Activated CD4-positive, alpha-beta T cell treated with anti-CD3 and anti-CD28 coated beads, Interleukin-2, amount 10 ng/mL, durations not matched to agents 24 days and 14 days (primary cell): ENCODE data around the gene MEIKIN. TPM values are rescaled to one million over a fixed set of nuclear protein-coding genes. Genes with fewer than 3 reads are reported as not detected.

Experiments used
- DNase-seq: peaks from one replicate; pipeline ENCODE4 v3.0.0; 2022
- H3K27ac Mint-ChIP-seq: one replicate; pipeline ENCODE4 v1.8.0; 2022; ENCODE audit warnings: mild to moderate bottlenecking, mixed read lengths
- H3K27me3 Mint-ChIP-seq: one replicate; pipeline ENCODE4 v1.8.0; 2022; ENCODE audit warnings: mixed read lengths
- H3K36me3 Mint-ChIP-seq: one replicate; pipeline ENCODE4 v1.8.0; 2022; ENCODE audit warnings: low read depth, mild to moderate bottlenecking, mixed read lengths
- H3K4me1 Mint-ChIP-seq: one replicate; pipeline ENCODE4 v1.8.0; 2021; ENCODE audit warnings: mixed read lengths
- H3K4me3 Mint-ChIP-seq: one replicate; pipeline ENCODE4 v1.8.0; 2022; ENCODE audit warnings: mild to moderate bottlenecking, moderate library complexity, mixed read lengths
- H3K9me3 Mint-ChIP-seq: one replicate; pipeline ENCODE4 v1.8.0; 2021; ENCODE audit warnings: mixed read lengths
- intact Hi-C: fragments of 100-400 bp; cut with micrococcal nuclease; formaldehyde crosslinking; loops from one replicate; pipeline ENCODE4 v1.15.1; 2023
- total RNA-seq: library from RNA; stranded (reverse); gene quantifications from 2 replicates; pipeline ENCODE4 v1.2.3, GENCODE V29; 2022

Gene MEIKIN
- total RNA-seq, 1 donor from 2014 or later = not detected

- H3K27ac Mint-ChIP-seq = no peak overlapping the region
- H3K36me3 Mint-ChIP-seq = peaks cover 4% of the 10 kb centered on the region
- DNase-seq = no peak
- no peaks in the 10 kb centered on the region for H3K9me3 Mint-ChIP-seq
- intact Hi-C loops = no loop called here
- H3K4me3 Mint-ChIP-seq = no peak overlapping the region
- peaks cover 12% of the 10 kb centered on the region for H3K27me3 Mint-ChIP-seq
- peaks cover 17% of the 10 kb centered on the region for H3K4me1 Mint-ChIP-seq
Measured at GRCh38 chr5:131981516-131981915, 36.1 kb upstream of the MEIKIN start.

GRCh38 chr5:131980696-131981095 is 35.2 kb upstream of the MEIKIN start:
- intact Hi-C loops = no loop called here
- no peaks in the 10 kb centered on the region for H3K9me3 Mint-ChIP-seq
- H3K27me3 Mint-ChIP-seq = peaks cover 12% of the 10 kb centered on the region
- DNase-seq = no peak
- peaks cover 20% of the 10 kb centered on the region for H3K4me1 Mint-ChIP-seq
- peak overlapping the region; percentile 3 for H3K27ac Mint-ChIP-seq
- H3K4me3 Mint-ChIP-seq = no peak overlapping the region
- peaks cover 4% of the 10 kb centered on the region for H3K36me3 Mint-ChIP-seq

GRCh38 chr5:131979816-131980215 is 34.4 kb upstream of the MEIKIN start:
- intact Hi-C loops = no loop called here
- H3K27me3 Mint-ChIP-seq = peaks cover 12% of the 10 kb centered on the region
- no peaks in the 10 kb centered on the region for H3K9me3 Mint-ChIP-seq
- peaks cover 29% of the 10 kb centered on the region for H3K4me1 Mint-ChIP-seq
- H3K4me3 Mint-ChIP-seq = no peak overlapping the region
- DNase-seq = no peak
- peaks cover 6% of the 10 kb centered on the region for H3K36me3 Mint-ChIP-seq
- H3K27ac Mint-ChIP-seq = no peak overlapping the region

- Mint-ChIP-seq H3K27me3 (peaks cover 9% of the 10 kb centered on the region), H3K27ac (no peak overlapping the region), H3K4me3 (no peak overlapping the region), H3K9me3 (no peaks in the 10 kb centered on the region), H3K36me3 (peaks cover 9% of the 10 kb centered on the region), H3K4me1 (peaks cover 32% of the 10 kb centered on the region)
- DNase-seq = no peak
- intact Hi-C loops = no loop called here
Measured at GRCh38 chr5:131977212-131977604, 31.7 kb upstream of the MEIKIN start.

- no peak overlapping the region for H3K27ac Mint-ChIP-seq
- peaks cover 9% of the 10 kb centered on the region for H3K27me3 Mint-ChIP-seq
- H3K4me1 Mint-ChIP-seq = peaks cover 32% of the 10 kb centered on the region
- intact Hi-C loops = no loop called here
- no peak for DNase-seq
- H3K9me3 Mint-ChIP-seq = no peaks in the 10 kb centered on the region
- H3K4me3 Mint-ChIP-seq = no peak overlapping the region
- peaks cover 14% of the 10 kb centered on the region for H3K36me3 Mint-ChIP-seq
Measured at GRCh38 chr5:131976414-131977211, 31.1 kb upstream of the MEIKIN start.

- H3K4me1 Mint-ChIP-seq = peaks cover 30% of the 10 kb centered on the region
- H3K36me3 Mint-ChIP-seq = peaks cover 16% of the 10 kb centered on the region
- H3K4me3 Mint-ChIP-seq = peak overlapping the region; percentile 84
Measured at GRCh38 chr5:131974956-131975726, 29.7 kb upstream of the MEIKIN start.

GRCh38 chr5:131974622-131974955 is 29.1 kb upstream of the MEIKIN start:
- peak overlapping the region; percentile 84 for H3K4me3 Mint-ChIP-seq

More at GRCh38 chr5:131974956-131975726, 29.7 kb upstream of the MEIKIN start:
- intact Hi-C loops = no loop called here
- peak overlapping the region; percentile 91 for H3K27ac Mint-ChIP-seq
- peaks cover 2% of the 10 kb centered on the region for H3K27me3 Mint-ChIP-seq
- H3K9me3 Mint-ChIP-seq = no peaks in the 10 kb centered on the region
- peak; percentile 76 for DNase-seq

GRCh38 chr5:131974016-131974415 is 28.6 kb upstream of the MEIKIN start:
- intact Hi-C loops = no loop called here
- Mint-ChIP-seq H3K27me3 (peaks cover 1% of the 10 kb centered on the region), H3K36me3 (peaks cover 23% of the 10 kb centered on the region), H3K4me1 (peaks cover 30% of the 10 kb centered on the region), H3K27ac (no peak overlapping the region), H3K4me3 (peak overlapping the region; percentile 84), H3K9me3 (no peaks in the 10 kb centered on the region)
- no peak for DNase-seq

More at GRCh38 chr5:131974622-131974955, 29.1 kb upstream of the MEIKIN start:
- Mint-ChIP-seq H3K36me3 (peaks cover 21% of the 10 kb centered on the region), H3K4me1 (peaks cover 30% of the 10 kb centered on the region), H3K9me3 (no peaks in the 10 kb centered on the region), H3K27ac (peak overlapping the region; percentile 91), H3K27me3 (peaks cover 2% of the 10 kb centered on the region)
- intact Hi-C loops = no loop called here
- DNase-seq = no peak

GRCh38 chr5:131973089-131973712 is 27.7 kb upstream of the MEIKIN start:
- intact Hi-C loops = no loop called here
- Mint-ChIP-seq H3K4me3 (no peak overlapping the region), H3K27me3 (no peaks in the 10 kb centered on the region), H3K36me3 (peaks cover 30% of the 10 kb centered on the region), H3K4me1 (peaks cover 30% of the 10 kb centered on the region), H3K27ac (no peak overlapping the region), H3K9me3 (no peaks in the 10 kb centered on the region)
- no peak for DNase-seq

- peaks cover 5% of the 10 kb centered on the region for H3K4me1 Mint-ChIP-seq
- intact Hi-C loops = no loop called here
- DNase-seq = no peak
- H3K9me3 Mint-ChIP-seq = no peaks in the 10 kb centered on the region
- H3K4me3 Mint-ChIP-seq = no peak overlapping the region
- no peaks in the 10 kb centered on the region for H3K27me3 Mint-ChIP-seq
- peaks cover 34% of the 10 kb centered on the region for H3K36me3 Mint-ChIP-seq
- no peak overlapping the region for H3K27ac Mint-ChIP-seq
Measured at GRCh38 chr5:131968396-131968954, 23.0 kb upstream of the MEIKIN start.

- H3K27ac Mint-ChIP-seq = no peak overlapping the region
- intact Hi-C loops = no loop called here
Measured at GRCh38 chr5:131966551-131966950, 21.1 kb upstream of the MEIKIN start.

GRCh38 chr5:131965826-131966415 is 20.5 kb upstream of the MEIKIN start:
- peaks cover 28% of the 10 kb centered on the region for H3K36me3 Mint-ChIP-seq
- no peak for DNase-seq
- no peak overlapping the region for H3K4me3 Mint-ChIP-seq
- H3K4me1 Mint-ChIP-seq = no peaks in the 10 kb centered on the region
- H3K27me3 Mint-ChIP-seq = no peaks in the 10 kb centered on the region
- no peak overlapping the region for H3K27ac Mint-ChIP-seq
- intact Hi-C loops = no loop called here
- no peaks in the 10 kb centered on the region for H3K9me3 Mint-ChIP-seq

More at GRCh38 chr5:131966551-131966950, 21.1 kb upstream of the MEIKIN start:
- no peak for DNase-seq
- H3K4me3 Mint-ChIP-seq = no peak overlapping the region
- H3K27me3 Mint-ChIP-seq = no peaks in the 10 kb centered on the region
- peaks cover 30% of the 10 kb centered on the region for H3K36me3 Mint-ChIP-seq
- H3K9me3 Mint-ChIP-seq = no peaks in the 10 kb centered on the region
- H3K4me1 Mint-ChIP-seq = no peaks in the 10 kb centered on the region

GRCh38 chr5:131959906-131960305 is 14.4 kb upstream of the MEIKIN start:
- Mint-ChIP-seq H3K4me1 (no peaks in the 10 kb centered on the region), H3K9me3 (no peaks in the 10 kb centered on the region), H3K27me3 (peaks cover 3% of the 10 kb centered on the region), H3K27ac (no peak overlapping the region), H3K36me3 (peaks cover 28% of the 10 kb centered on the region), H3K4me3 (no peak overlapping the region)
- intact Hi-C loops = no loop called here
- peak; percentile 37 for DNase-seq
